Thyroid gland (tissue), 4 donors: ENCODE results near the gene RNF144A.

ENCODE experiments used
- CTCF ChIP-seq, 6 experiments: fragments of 200-600 bp in 3 of 6; fragments of 450-650 bp in 3 of 6; sonication (generic) in 3 of 6; IDR thresholded peaks; one replicate each; pipeline ENCODE4 v1.5.1; 2016 to 2019; ENCODE audit warnings: antibody characterized with exemption in 6 of 6, mild to moderate bottlenecking in 2 of 6, inconsistent platforms in 1 of 6, moderate library complexity in 1 of 6
- POLR2A ChIP-seq, 2 donors: fragments of 450-650 bp; IDR thresholded peaks; one replicate each; pipeline ENCODE4 v1.6.1; 2017; ENCODE audit warnings: antibody characterized with exemption in 2 of 2, mild to moderate bottlenecking in 2 of 2, moderate library complexity in 1 of 2

DNA sequence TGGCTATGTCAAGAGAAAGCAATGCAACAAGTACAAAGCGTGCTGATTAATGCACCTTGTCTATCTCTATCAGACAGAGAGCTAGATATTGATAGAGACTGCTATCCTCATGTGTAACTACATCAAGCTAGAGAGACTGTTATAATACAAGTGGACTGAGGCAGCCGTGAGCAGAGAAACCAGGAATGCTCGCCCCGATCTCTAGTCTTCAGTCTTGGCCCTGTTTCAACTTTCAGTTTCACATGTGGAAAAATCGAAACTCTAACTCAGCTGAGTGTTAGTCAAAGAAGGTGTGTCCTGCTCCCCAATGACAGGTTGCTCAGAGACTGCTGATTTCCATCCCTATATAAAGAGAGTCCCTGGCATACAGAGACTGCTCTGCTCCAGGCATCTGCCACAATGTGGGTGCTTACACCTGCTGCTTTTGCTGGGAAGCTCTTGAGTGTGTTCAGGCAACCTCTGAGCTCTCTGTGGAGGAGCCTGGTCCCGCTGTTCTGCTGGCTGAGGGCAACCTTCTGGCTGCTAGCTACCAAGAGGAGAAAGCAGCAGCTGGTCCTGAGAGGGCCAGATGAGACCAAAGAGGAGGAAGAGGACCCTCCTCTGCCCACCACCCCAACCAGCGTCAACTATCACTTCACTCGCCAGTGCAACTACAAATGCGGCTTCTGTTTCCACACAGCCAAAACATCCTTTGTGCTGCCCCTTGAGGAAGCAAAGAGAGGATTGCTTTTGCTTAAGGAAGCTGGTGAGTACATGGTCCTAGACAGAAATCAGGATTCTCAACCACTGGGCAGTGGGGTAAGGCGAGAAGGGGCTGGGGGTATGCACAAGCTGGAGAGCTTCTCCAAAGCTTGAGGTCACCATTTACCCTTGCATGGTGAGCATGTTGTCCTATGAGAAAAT is 39.6 kb upstream of the RNF144A start, which contains the start of gene RSAD2:
- TF ChIP-seq CTCF (IDR thresholded peaks at IDR 0.05) (peak in 2 of 6 experiments; percentile 4 to 22), POLR2A (IDR thresholded peaks at IDR 0.05) (no peak)
